GM11168 (cell line): ENCODE results near the gene BEND4.
"Not testable (repeated sequence)": the region's sequence is repeated elsewhere in the genome, so short reads cannot be mapped to it uniquely, and the experiment has no call there.

Source experiments
- in situ Hi-C: fragments of 300-500 bp; cut with MboI; formaldehyde crosslinking; loops from one replicate; pipeline ENCODE4 v1.12.0; 2022; ENCODE audit warnings: low sequenced_read_pairs; ENCODE audit not compliant: unreplicated experiment

Gene BEND4

GRCh38 chr4:42152507-42153504 is at the start of gene BEND4:
TSS of gene BEND4 (minus strand) at chr4:42152655. CDS start at chr4:42152143, 512 bp downstream.
- in situ Hi-C loops: no loop called here

DNA sequence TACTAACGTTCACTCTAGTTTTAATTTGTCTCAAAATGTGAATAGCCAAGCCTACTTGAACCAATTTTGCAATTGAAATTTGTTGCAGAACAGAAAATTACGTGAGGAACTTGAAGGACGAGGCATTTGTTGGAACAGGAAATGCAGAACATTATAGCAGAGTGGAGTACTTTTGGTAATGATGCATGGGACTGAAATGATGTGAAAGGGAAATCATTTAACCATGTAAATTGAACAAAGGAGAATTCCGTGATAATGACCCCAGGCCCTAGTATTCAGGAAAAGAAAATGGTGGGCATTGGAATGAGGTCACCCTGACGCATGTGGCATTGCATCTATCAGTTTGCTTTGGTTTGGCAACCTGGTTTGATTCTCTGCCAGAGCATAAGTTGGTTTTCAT is 44.9 kb upstream of the BEND4 start:
- in situ Hi-C loops: no loop called here

GRCh38 chr4:42172921-42173320 is 20.5 kb upstream of the BEND4 start:
- in situ Hi-C loops: no loop called here

- in situ Hi-C loops: no loop called here
Observed at GRCh38 chr4:42172128-42172790, 19.8 kb upstream of the BEND4 start.

- in situ Hi-C loops: no loop called here
Observed at GRCh38 chr4:42167709-42168108, 15.3 kb upstream of the BEND4 start.

DNA sequence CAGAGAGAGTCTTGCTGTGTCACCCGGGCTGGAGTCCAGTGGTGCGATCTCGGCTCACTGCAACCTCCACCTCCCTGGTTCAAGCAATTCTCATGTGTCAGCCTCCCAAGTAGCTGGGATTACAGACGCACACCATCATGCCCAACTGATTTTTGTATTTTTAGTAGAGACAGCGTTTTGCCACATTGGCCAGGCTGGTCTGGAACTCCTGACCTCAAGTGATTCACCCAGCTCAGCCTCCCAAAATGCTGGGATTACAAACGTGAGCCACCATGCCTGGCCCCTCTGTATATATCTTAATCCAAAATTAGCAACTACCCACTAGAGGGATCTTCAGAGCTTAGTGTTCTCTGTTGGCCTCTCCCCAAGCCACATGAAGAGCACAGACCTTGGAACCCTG is 13.7 kb upstream of the BEND4 start:
- in situ Hi-C loops: not testable (repeated sequence)

- in situ Hi-C loops: no loop called here
Observed at GRCh38 chr4:42159271-42160001, 7.0 kb upstream of the BEND4 start.

GRCh38 chr4:42151568-42152506 is 618 bp downstream of the BEND4 start:
- in situ Hi-C loops: no loop called here

- in situ Hi-C loops: no loop called here
Observed at GRCh38 chr4:42150653-42151567, 1.5 kb downstream of the BEND4 start.

DNA sequence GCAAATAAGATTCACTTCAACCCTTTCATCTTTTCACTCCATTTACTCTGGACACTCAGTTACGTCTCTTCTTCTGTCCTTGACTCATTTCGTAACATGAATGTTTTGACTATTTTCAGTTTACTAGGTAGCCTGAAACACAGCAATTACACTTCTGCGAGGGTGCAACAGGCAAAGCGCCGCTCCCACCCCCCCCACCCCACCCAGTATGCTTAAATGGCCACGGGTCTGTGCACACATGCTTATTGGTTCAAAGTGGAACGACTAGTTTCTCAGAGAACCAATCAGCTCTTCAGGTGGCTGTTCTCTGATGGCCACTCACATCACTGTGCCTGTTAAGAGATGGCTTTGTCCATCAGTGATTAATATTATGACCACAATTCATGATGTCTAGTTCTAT is 3.5 kb downstream of the BEND4 start:
- in situ Hi-C loops: no loop called here

GRCh38 chr4:42148425-42148824 is 4.0 kb downstream of the BEND4 start:
- in situ Hi-C loops: no loop called here

GRCh38 chr4:42144028-42144427 is 8.4 kb downstream of the BEND4 start:
- in situ Hi-C loops: no loop called here

DNA sequence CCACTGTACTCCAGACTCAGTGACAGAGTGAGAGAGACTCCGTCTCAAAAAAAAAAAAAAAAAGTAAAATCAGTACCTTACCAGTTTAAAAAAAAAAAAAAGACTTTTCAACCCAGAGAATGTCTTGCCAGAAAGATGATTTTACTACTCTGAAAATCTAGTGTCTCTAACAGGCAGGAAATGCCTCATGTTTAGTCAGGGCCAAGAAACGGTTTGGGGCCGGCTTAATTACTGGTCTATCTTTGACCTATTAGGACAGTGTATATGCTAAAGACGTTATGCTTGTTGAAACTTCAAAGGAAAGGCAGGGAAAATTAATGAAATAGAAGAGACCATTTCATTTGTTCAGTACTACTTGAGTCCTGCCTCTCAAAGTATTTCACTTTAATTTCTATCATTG is 9.9 kb downstream of the BEND4 start:
- in situ Hi-C loops: no loop called here

DNA sequence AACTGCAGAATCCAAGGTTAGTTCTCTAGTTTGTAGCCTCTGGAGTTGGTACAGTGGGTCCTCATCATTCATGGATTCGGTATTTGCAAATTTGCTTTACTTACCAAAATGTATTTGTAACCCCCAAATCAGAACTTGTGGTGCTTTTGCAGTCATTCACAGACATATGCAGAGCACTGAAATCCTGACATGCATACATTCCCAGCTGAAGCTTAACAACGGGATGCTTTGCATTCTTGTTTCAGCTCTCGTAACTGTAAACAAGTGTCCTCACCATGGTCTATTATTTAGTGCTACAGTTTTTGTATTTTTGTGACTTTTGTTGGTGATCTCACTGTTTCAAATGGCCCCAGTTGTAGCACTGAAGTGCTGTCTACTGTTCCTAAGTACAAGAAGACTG is 16.1 kb downstream of the BEND4 start:
- in situ Hi-C loops: no loop called here

GRCh38 chr4:42133006-42133405 is 19.4 kb downstream of the BEND4 start:
- in situ Hi-C loops: no loop called here

GRCh38 chr4:42132099-42132498 is 20.4 kb downstream of the BEND4 start:
- in situ Hi-C loops: no loop called here

DNA sequence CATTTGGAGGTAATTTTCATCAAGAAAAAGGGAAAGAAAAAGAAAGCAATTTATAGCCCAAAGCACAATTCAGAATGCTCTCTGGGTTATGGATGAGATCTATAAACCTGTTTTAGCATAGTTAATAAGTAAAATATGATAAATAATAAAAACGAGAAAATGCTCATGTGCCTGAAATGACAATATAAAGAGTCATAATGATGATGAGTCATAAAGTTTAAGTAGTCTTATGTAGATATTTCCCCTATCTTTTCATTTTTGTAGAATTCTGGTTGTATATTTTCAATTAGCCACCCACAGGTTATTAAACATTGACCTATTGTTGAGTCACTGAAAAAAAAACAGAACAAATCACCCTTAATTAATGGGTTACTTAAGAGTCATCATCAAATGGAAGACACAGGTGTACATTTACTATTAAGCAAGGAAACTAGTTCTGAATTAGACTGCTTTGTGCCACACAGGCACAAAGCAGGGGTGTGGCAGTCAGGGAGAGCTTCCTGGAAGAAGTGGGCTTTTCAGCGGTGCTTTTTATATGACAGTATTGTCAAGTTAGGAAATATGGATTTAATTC is 29.3 kb downstream of the BEND4 start:
- in situ Hi-C loops: no loop called here

DNA sequence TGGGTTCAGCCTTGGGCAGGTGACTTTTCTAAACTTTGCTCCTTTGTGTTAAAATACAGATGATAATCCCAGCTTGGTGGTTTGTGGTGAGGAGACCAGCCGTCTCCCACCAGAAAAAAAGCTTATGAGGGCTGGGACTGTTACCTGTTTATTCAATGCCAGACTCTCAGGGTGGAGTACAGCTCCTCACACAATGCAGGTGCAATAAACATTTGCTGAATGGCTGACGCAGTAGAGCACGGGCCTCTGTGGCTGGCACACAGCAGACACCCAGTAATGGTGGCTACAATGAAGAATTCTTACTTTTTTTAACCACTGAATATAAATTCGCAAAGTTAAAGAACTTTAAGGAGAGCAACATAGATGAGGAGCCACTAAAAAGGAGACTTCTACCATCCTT is 30.2 kb downstream of the BEND4 start:
- in situ Hi-C loops: no loop called here
